ENCODE results near the gene GSTM3. TPM values are rescaled to one million over a fixed set of nuclear protein-coding genes. Genes with fewer than 3 reads are reported as not detected.
"Not testable (repeated sequence)": the region's sequence is repeated elsewhere in the genome, so short reads cannot be mapped to it uniquely, and the experiment has no call there.

The GSTM3 gene
- total and polyA plus RNA-seq, 4 donors: 102 to 154 (median 127) TPM

GRCh38 chr1:109711593-109712320 lies 29.1 kb downstream of the GSTM3 start, which contains the start of gene GSTM5:
Gene GSTM5 (plus strand): TSS chr1:109712251. CDS start chr1:109712313, 62 bp downstream.
- H3K4me3 ChIP-seq (ENCODE audit: low read depth, low read length): peak within 1 kb of the TSS; percentile 57

GRCh38 chr1:109709822-109710221 lies 31.0 kb downstream of the GSTM3 start:
- not testable (repeated sequence) for DNase-seq (ENCODE audit: low read depth in 4 of 6, low spot score in 6 of 6)

More at GRCh38 chr1:109711593-109712320, 29.1 kb downstream of the GSTM3 start, which contains the start of gene GSTM5:
- not testable (repeated sequence) for H3K27me3 ChIP-seq (ENCODE audit: control insufficient read depth, insufficient read depth, low read length); H3K36me3 ChIP-seq (ENCODE audit: control insufficient read depth, insufficient read depth, low read length); H3K9me3 ChIP-seq (ENCODE audit: control insufficient read depth, insufficient read depth, low read length)
- DNase-seq (ENCODE audit: low read depth in 4 of 6, low spot score in 6 of 6): peak in 3 of 6 donors; percentile 7 to 65 (median 9)
- Histone ChIP-seq H3K4me1 (ENCODE audit: control insufficient read depth, insufficient read depth, low read length) (peaks cover 14% of the 10 kb centered on the region), H3K27ac (ENCODE audit: low read depth, low read length) (peak within 1 kb of the TSS; percentile 69)
- WGBS (ENCODE audit: insufficient coverage): 31% methylated on average over 28 of the region's 33 CpGs

GRCh38 chr1:109708949-109709348 lies 31.9 kb downstream of the GSTM3 start:
- H3K27ac ChIP-seq (ENCODE audit: low read depth, low read length); H3K9me3 ChIP-seq (ENCODE audit: control insufficient read depth, insufficient read depth, low read length); DNase-seq (ENCODE audit: low read depth in 4 of 6, low spot score in 6 of 6); H3K4me3 ChIP-seq (ENCODE audit: low read depth, low read length); H3K4me1 ChIP-seq (ENCODE audit: control insufficient read depth, insufficient read depth, low read length); H3K27me3 ChIP-seq (ENCODE audit: control insufficient read depth, insufficient read depth, low read length); H3K36me3 ChIP-seq (ENCODE audit: control insufficient read depth, insufficient read depth, low read length): not testable (repeated sequence)
- WGBS (ENCODE audit: insufficient coverage): 83% methylated on average over 1 of the region's 4 CpGs

More at GRCh38 chr1:109709822-109710221, 31.0 kb downstream of the GSTM3 start:
- H3K27me3 ChIP-seq (ENCODE audit: control insufficient read depth, insufficient read depth, low read length); H3K27ac ChIP-seq (ENCODE audit: low read depth, low read length); H3K4me3 ChIP-seq (ENCODE audit: low read depth, low read length); H3K36me3 ChIP-seq (ENCODE audit: control insufficient read depth, insufficient read depth, low read length); H3K9me3 ChIP-seq (ENCODE audit: control insufficient read depth, insufficient read depth, low read length): not testable (repeated sequence)
- H3K4me1 ChIP-seq (ENCODE audit: control insufficient read depth, insufficient read depth, low read length): peaks cover 14% of the 10 kb centered on the region

- no peak overlapping the region for H3K27ac ChIP-seq (ENCODE audit: low read depth, low read length)
- DNase-seq (ENCODE audit: low read depth in 4 of 6, low spot score in 6 of 6): no peak
- no peaks in the 10 kb centered on the region for H3K4me1 ChIP-seq (ENCODE audit: control insufficient read depth, insufficient read depth, low read length)
- no peaks in the 10 kb centered on the region for H3K36me3 ChIP-seq (ENCODE audit: control insufficient read depth, insufficient read depth, low read length)
- no peaks in the 10 kb centered on the region for H3K27me3 ChIP-seq (ENCODE audit: control insufficient read depth, insufficient read depth, low read length)
- 88% methylated on average over 4 of the region's 4 CpGs for WGBS (ENCODE audit: insufficient coverage)
- no peak overlapping the region for H3K4me3 ChIP-seq (ENCODE audit: low read depth, low read length)
- H3K9me3 ChIP-seq (ENCODE audit: control insufficient read depth, insufficient read depth, low read length): peaks cover 1% of the 10 kb centered on the region
Observed at GRCh38 chr1:109705411-109705810, 35.4 kb downstream of the GSTM3 start.

GRCh38 chr1:109704173-109704572 lies 36.7 kb downstream of the GSTM3 start:
- peak in 1 of 6 donors; percentile 34 for DNase-seq (ENCODE audit: low read depth in 4 of 6, low spot score in 6 of 6)
- Histone ChIP-seq H3K4me1 (ENCODE audit: control insufficient read depth, insufficient read depth, low read length) (no peaks in the 10 kb centered on the region), H3K4me3 (ENCODE audit: low read depth, low read length) (no peak overlapping the region), H3K9me3 (ENCODE audit: control insufficient read depth, insufficient read depth, low read length) (peaks cover 1% of the 10 kb centered on the region), H3K36me3 (ENCODE audit: control insufficient read depth, insufficient read depth, low read length) (no peaks in the 10 kb centered on the region), H3K27ac (ENCODE audit: low read depth, low read length) (no peak overlapping the region), H3K27me3 (ENCODE audit: control insufficient read depth, insufficient read depth, low read length) (no peaks in the 10 kb centered on the region)
- WGBS (ENCODE audit: insufficient coverage): 66% methylated on average over 8 of the region's 8 CpGs

GRCh38 chr1:109702940-109703339 lies 37.9 kb downstream of the GSTM3 start:
- DNase-seq (ENCODE audit: low read depth in 4 of 6, low spot score in 6 of 6); H3K36me3 ChIP-seq (ENCODE audit: control insufficient read depth, insufficient read depth, low read length): not testable (repeated sequence)
- WGBS (ENCODE audit: insufficient coverage): 100% methylated on average over 2 of the region's 3 CpGs

GRCh38 chr1:109697861-109698260 lies 43.0 kb downstream of the GSTM3 start:
- not testable (repeated sequence) for H3K27ac ChIP-seq (ENCODE audit: low read depth, low read length); H3K36me3 ChIP-seq (ENCODE audit: control insufficient read depth, insufficient read depth, low read length); H3K27me3 ChIP-seq (ENCODE audit: control insufficient read depth, insufficient read depth, low read length); H3K4me1 ChIP-seq (ENCODE audit: control insufficient read depth, insufficient read depth, low read length); H3K9me3 ChIP-seq (ENCODE audit: control insufficient read depth, insufficient read depth, low read length); DNase-seq (ENCODE audit: low read depth in 4 of 6, low spot score in 6 of 6); H3K4me3 ChIP-seq (ENCODE audit: low read depth, low read length)
- WGBS (ENCODE audit: insufficient coverage): no CpG with 5 or more reads among the region's 4 CpGs

More at GRCh38 chr1:109702940-109703339, 37.9 kb downstream of the GSTM3 start:
- H3K27ac ChIP-seq (ENCODE audit: low read depth, low read length); H3K4me1 ChIP-seq (ENCODE audit: control insufficient read depth, insufficient read depth, low read length); H3K27me3 ChIP-seq (ENCODE audit: control insufficient read depth, insufficient read depth, low read length); H3K4me3 ChIP-seq (ENCODE audit: low read depth, low read length); H3K9me3 ChIP-seq (ENCODE audit: control insufficient read depth, insufficient read depth, low read length): not testable (repeated sequence)

- Histone ChIP-seq H3K27ac (ENCODE audit: low read depth, low read length) (no peak overlapping the region), H3K4me1 (ENCODE audit: control insufficient read depth, insufficient read depth, low read length) (no peaks in the 10 kb centered on the region), H3K36me3 (ENCODE audit: control insufficient read depth, insufficient read depth, low read length) (no peaks in the 10 kb centered on the region), H3K27me3 (ENCODE audit: control insufficient read depth, insufficient read depth, low read length) (no peaks in the 10 kb centered on the region), H3K4me3 (ENCODE audit: low read depth, low read length) (no peak overlapping the region), H3K9me3 (ENCODE audit: control insufficient read depth, insufficient read depth, low read length) (no peaks in the 10 kb centered on the region)
- DNase-seq (ENCODE audit: low read depth in 4 of 6, low spot score in 6 of 6): no peak
- no CpG with 5 or more reads among the region's 4 CpGs for WGBS (ENCODE audit: insufficient coverage)
Observed at GRCh38 chr1:109697066-109697465, 43.8 kb downstream of the GSTM3 start.

GRCh38 chr1:109695138-109695537 lies 45.7 kb downstream of the GSTM3 start:
- H3K36me3 ChIP-seq (ENCODE audit: control insufficient read depth, insufficient read depth, low read length); H3K27ac ChIP-seq (ENCODE audit: low read depth, low read length); H3K4me1 ChIP-seq (ENCODE audit: control insufficient read depth, insufficient read depth, low read length); DNase-seq (ENCODE audit: low read depth in 4 of 6, low spot score in 6 of 6); H3K27me3 ChIP-seq (ENCODE audit: control insufficient read depth, insufficient read depth, low read length); H3K4me3 ChIP-seq (ENCODE audit: low read depth, low read length); H3K9me3 ChIP-seq (ENCODE audit: control insufficient read depth, insufficient read depth, low read length): not testable (repeated sequence)
- no CpG with 5 or more reads among the region's 3 CpGs for WGBS (ENCODE audit: insufficient coverage)

GRCh38 chr1:109694400-109694799 lies 46.4 kb downstream of the GSTM3 start:
- not testable (repeated sequence) for H3K36me3 ChIP-seq (ENCODE audit: control insufficient read depth, insufficient read depth, low read length); H3K27me3 ChIP-seq (ENCODE audit: control insufficient read depth, insufficient read depth, low read length); H3K9me3 ChIP-seq (ENCODE audit: control insufficient read depth, insufficient read depth, low read length); DNase-seq (ENCODE audit: low read depth in 4 of 6, low spot score in 6 of 6); H3K4me3 ChIP-seq (ENCODE audit: low read depth, low read length); H3K4me1 ChIP-seq (ENCODE audit: control insufficient read depth, insufficient read depth, low read length); H3K27ac ChIP-seq (ENCODE audit: low read depth, low read length)
- WGBS (ENCODE audit: insufficient coverage): no CpG with 5 or more reads among the region's 5 CpGs

Data from spinal cord (tissue), 10 donors.